Endothelial cell of umbilical vein (primary cell): ENCODE results near the gene ZBED5. TPM values are rescaled to one million over a fixed set of nuclear protein-coding genes. Genes with fewer than 3 reads are reported as not detected.

Experiments
- BruUV-seq: library from RNA; stranded (reverse); fragments of 400-500 nt; replicated peaks from 2 replicates; lab custom pipeline; 2021; lab: Mats Ljungman, UMichigan
- CTCF ChIA-PET: fragments of 300-600, 350-600 bp; sonication (Branson Sonifier 250); formaldehyde crosslinking; loops from one replicate; lab custom pipeline; 2021; ENCODE audit warnings: antibody characterized with exemption, inconsistent platforms; lab: Charles Lee
- POLR2A ChIA-PET: fragments of 300-600, 350-600 bp; sonication (Branson Sonifier 250); formaldehyde crosslinking; loops from one replicate; lab custom pipeline; 2021; ENCODE audit warnings: antibody characterized with exemption, inconsistent platforms; lab: Charles Lee
- DNase-seq: peaks from one replicate; pipeline ENCODE4 v3.0.0-alpha.2; 2011; ENCODE audit warnings: low read depth, low spot score
- FAIRE-seq: peaks from 2 replicates; lab custom pipeline; 2011; peaks lifted over from hg19 to GRCh38; lab: Jason Lieb, UNC
- H2AFZ ChIP-seq: 2 replicates; pipeline ENCODE4 v1.6.0; 2012; ENCODE audit warnings: low read depth, low read length, control low read depth, inconsistent platforms
- H3K27ac ChIP-seq: 2 replicates; pipeline ENCODE4 v1.5.1; 2011; ENCODE audit warnings: low read depth, mild to moderate bottlenecking, control low read depth, low read length, moderate library complexity; ENCODE audit not compliant: insufficient read depth
- H3K27me3 ChIP-seq, 2 experiments: 2 replicates each; pipeline versions ENCODE4 v1.6.0 to v1.6.1; 2011; ENCODE audit warnings: low read length in 2 of 2, mixed read lengths in 1 of 2; ENCODE audit not compliant: control insufficient read depth in 2 of 2, insufficient read depth in 2 of 2
- H3K36me3 ChIP-seq, 2 experiments: 2 replicates in 1 of 2; 3 replicates in 1 of 2; pipeline ENCODE4 v1.5.1; 2011; ENCODE audit warnings: low read length in 2 of 2, mild to moderate bottlenecking in 1 of 2, moderate library complexity in 1 of 2; ENCODE audit not compliant: control insufficient read depth in 2 of 2, insufficient read depth in 2 of 2; ENCODE audit errors: extremely low read depth in 1 of 2
- H3K4me1 ChIP-seq: 3 replicates; pipeline ENCODE4 v1.5.1; 2011; ENCODE audit warnings: mild to moderate bottlenecking, low read length; ENCODE audit not compliant: control insufficient read depth, insufficient read depth; ENCODE audit errors: extremely low read depth
- H3K4me2 ChIP-seq: 2 replicates; pipeline ENCODE4 v1.6.1; 2011; ENCODE audit warnings: low read length, control low read depth, mixed read lengths; ENCODE audit not compliant: insufficient read depth
- H3K4me3 ChIP-seq, 3 experiments: fragments of 200-600 bp in 1 of 3; sonication (generic), shearing (Covaris generic) in 1 of 3; replicated peaks in 1 of 3; 2 replicates each; pipeline ENCODE4 v1.5.1; 2011 to 2016; ENCODE audit warnings: control low read depth in 3 of 3, low read length in 3 of 3, mild to moderate bottlenecking in 2 of 3, inconsistent platforms in 1 of 3, low read depth in 1 of 3, moderate library complexity in 1 of 3; ENCODE audit not compliant: insufficient read depth in 1 of 3
- H3K79me2 ChIP-seq: 2 replicates; pipeline ENCODE4 v1.6.0; 2012; ENCODE audit warnings: low read length, inconsistent platforms; ENCODE audit not compliant: control insufficient read depth, insufficient read depth
- H3K9ac ChIP-seq: replicated peaks from 2 replicates; pipeline ENCODE3; 2011; ENCODE audit warnings: low read length, control low read depth; ENCODE audit not compliant: insufficient read depth; ENCODE audit errors: extremely low read depth
- H3K9me1 ChIP-seq: replicated peaks from 3 replicates; pipeline ENCODE4 v1.6.0; 2011; ENCODE audit warnings: mild to moderate bottlenecking, low read length; ENCODE audit not compliant: control insufficient read depth, insufficient read depth; ENCODE audit errors: extremely low read depth
- H3K9me3 ChIP-seq: replicated peaks from 2 replicates; pipeline ENCODE4 v1.5.1; 2012; ENCODE audit warnings: low read length, inconsistent platforms; ENCODE audit not compliant: control insufficient read depth, insufficient read depth
- H4K20me1 ChIP-seq: replicated peaks from 2 replicates; pipeline ENCODE3; 2011; ENCODE audit warnings: mild to moderate bottlenecking, low read length; ENCODE audit not compliant: control insufficient read depth, insufficient read depth; ENCODE audit errors: extremely low read depth
- CTCF ChIP-seq, 2 donors: IDR thresholded peaks; 1 replicate in 1 of 2; 2 replicates in 1 of 2; pipeline ENCODE4 v1.5.1; 2011; ENCODE audit warnings: low read length in 2 of 2, mild to moderate bottlenecking in 2 of 2, moderate library complexity in 2 of 2, control low read depth in 1 of 2, inconsistent platforms in 1 of 2, low read depth in 1 of 2; ENCODE audit not compliant: insufficient read depth in 1 of 2; ENCODE audit errors: extremely low read depth in 1 of 2
- EZH2 ChIP-seq: IDR thresholded peaks from 2 replicates; pipeline ENCODE4 v1.6.1; 2012; ENCODE audit warnings: borderline replicate concordance, low read depth, mild to moderate bottlenecking, moderate library complexity, low read length, inconsistent platforms; ENCODE audit not compliant: severe bottlenecking
- FOS ChIP-seq: IDR thresholded peaks from 2 replicates; pipeline ENCODE4 v1.6.1; 2011; ENCODE audit warnings: mild to moderate bottlenecking, low read length, moderate library complexity, borderline replicate concordance; ENCODE audit not compliant: insufficient read depth
- GATA2 ChIP-seq: IDR thresholded peaks from 2 replicates; pipeline ENCODE4 v1.7.0; 2011; ENCODE audit warnings: low read depth, mild to moderate bottlenecking, moderate library complexity, mixed read lengths, low read length; ENCODE audit not compliant: insufficient read length, insufficient read depth
- JUN ChIP-seq: IDR thresholded peaks from 2 replicates; pipeline ENCODE4 v1.6.1; 2011; ENCODE audit warnings: borderline replicate concordance, low read depth; ENCODE audit not compliant: insufficient read length, insufficient read depth
- MYC ChIP-seq: IDR thresholded peaks from one replicate; pipeline ENCODE4 v1.6.1; 2011; ENCODE audit warnings: mild to moderate bottlenecking, low read depth, low read length
- POLR2A ChIP-seq: IDR thresholded peaks from 2 replicates; pipeline ENCODE4 v1.6.1; 2012; ENCODE audit warnings: low read depth, mild to moderate bottlenecking, control low read depth, low read length
- POLR2AphosphoS5 ChIP-seq: IDR thresholded peaks from 2 replicates; pipeline ENCODE4 v1.6.1; 2012; ENCODE audit warnings: low read depth, mild to moderate bottlenecking, control low read depth, low read length, moderate library complexity; ENCODE audit not compliant: insufficient read depth
- dilution Hi-C: fragments of 300-500 bp; cut with MboI; formaldehyde crosslinking; loops from one replicate; pipeline ENCODE4 v1.15.0; 2019; ENCODE audit warnings: low sequenced_read_pairs; ENCODE audit not compliant: extremely low pct_ligation_motif_present
- intact Hi-C: fragments of 100-400 bp; cut with micrococcal nuclease; formaldehyde crosslinking; loops from one replicate; pipeline ENCODE4 v1.10.0; 2022
- polyA plus RNA-seq, 4 experiments: library from polyadenylated mRNA; depleted of rRNA in 3 of 4; stranded (reverse) in 3 of 4; unstranded in 1 of 4; fragments of >200 nt; gene quantifications; 2 replicates each; pipeline versions ENCODE4 v1.2.1 to v1.2.3, GENCODE V29; 2011 to 2012; ENCODE audit warnings: missing spikeins in 1 of 4
- total RNA-seq: library from RNA; stranded (reverse); gene quantifications from 2 replicates; pipeline ENCODE4 v1.2.3, GENCODE V29; 2021
- TF ChIP-seq, protein P1 (sequence below): IDR thresholded peaks from 2 replicates; pipeline ENCODE4 v1.6.1; 2011; ENCODE audit not compliant: insufficient read depth, insufficient read length

Gene ZBED5
- total and polyA plus RNA-seq, 2 donors (not counting 3 experiments of a cell fraction or from before 2014, with no cell fraction given) = 41.2 to 59.4 TPM

- Histone ChIP-seq H3K27ac (no peak overlapping the region), H3K4me3 (no peak overlapping the region), H4K20me1 (no peaks in the 10 kb centered on the region), H3K27me3 (no peaks in the 10 kb centered on the region), H3K4me1 (no peaks in the 10 kb centered on the region), H3K4me2 (no peak overlapping the region), H3K9ac (no peak overlapping the region), H3K36me3 (no peaks in the 10 kb centered on the region), H3K79me2 (no peaks in the 10 kb centered on the region), H3K9me3 (no peaks in the 10 kb centered on the region), H3K9me1 (no peaks in the 10 kb centered on the region), H2AFZ (no peak overlapping the region)
- TF ChIP-seq, protein P1, sequence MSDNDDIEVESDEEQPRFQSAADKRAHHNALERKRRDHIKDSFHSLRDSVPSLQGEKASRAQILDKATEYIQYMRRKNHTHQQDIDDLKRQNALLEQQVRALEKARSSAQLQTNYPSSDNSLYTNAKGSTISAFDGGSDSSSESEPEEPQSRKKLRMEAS = no peak
- TF ChIP-seq GATA2 (no peak), FOS (no peak)
- BruUV-seq = no TSS peak
- FAIRE-seq = no peak
- ChIA-PET POLR2A (no interaction called here), CTCF (no interaction called here)
- DNase-seq = no peak
- intact Hi-C loops (no loop called here), dilution Hi-C loops (no loop called here)
These were observed 11.2 kb downstream of the ZBED5 start for GRCh38 chr11:10846660-10847059.

DNA sequence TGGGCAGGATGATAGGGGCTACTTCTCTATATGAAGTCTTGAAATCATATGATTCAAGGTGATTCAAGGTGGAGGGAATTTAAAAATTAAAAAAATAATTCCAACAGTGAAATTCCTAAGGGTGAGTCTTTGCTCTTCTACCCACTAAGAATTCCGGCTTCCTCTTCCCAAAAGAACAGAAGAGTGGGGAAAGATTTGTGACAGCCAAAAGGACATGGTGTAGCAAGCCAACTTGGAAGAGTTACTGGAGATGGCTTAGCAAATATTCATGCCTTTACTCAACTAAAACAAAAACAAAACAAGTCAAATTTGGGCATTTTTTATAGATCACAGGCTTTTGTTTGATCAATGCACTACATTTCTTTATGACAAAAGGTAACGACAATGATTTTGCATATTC is 12.3 kb downstream of the ZBED5 start:
- dilution Hi-C loops = no loop called here
- POLR2A ChIA-PET = no interaction called here

More for the DNA sequence above, 12.3 kb downstream of the ZBED5 start:
- no peaks in the 10 kb centered on the region for H3K4me1 ChIP-seq
- H3K27ac ChIP-seq = no peak overlapping the region
- no peaks in the 10 kb centered on the region for H3K9me3 ChIP-seq
- TF ChIP-seq POLR2A = no peak
- TF ChIP-seq POLR2AphosphoS5 = no peak
- TF ChIP-seq, protein P1 = no peak
- no peak for TF ChIP-seq GATA2
- TF ChIP-seq FOS = no peak
- no peak for TF ChIP-seq JUN
- TF ChIP-seq MYC = no peak
- TF ChIP-seq EZH2 = no peak
- no peak for TF ChIP-seq CTCF (IDR thresholded peaks at IDR 0.05; ENCODE audit: extremely low read depth in 1 of 2, insufficient read depth in 1 of 2, low read depth in 1 of 2, low read length in 2 of 2)
- no peaks in the 10 kb centered on the region for H3K36me3 ChIP-seq
- DNase-seq = no peak
- no TSS peak for BruUV-seq
- intact Hi-C loops = no loop called here
- no peak overlapping the region for H3K4me2 ChIP-seq
- H3K9ac ChIP-seq = no peak overlapping the region
- no peak overlapping the region for H2AFZ ChIP-seq
- H3K9me1 ChIP-seq = no peaks in the 10 kb centered on the region
- CTCF ChIA-PET = no interaction called here
- no peaks in the 10 kb centered on the region for H3K27me3 ChIP-seq
- H4K20me1 ChIP-seq = no peaks in the 10 kb centered on the region
- no peak overlapping the region for H3K4me3 ChIP-seq
- FAIRE-seq = no peak
- no peaks in the 10 kb centered on the region for H3K79me2 ChIP-seq
